OCI-LY7 (cell line): ENCODE measurements around the gene SMG1. TPM values are rescaled to one million over a fixed set of nuclear protein-coding genes. Genes with fewer than 3 reads are reported as not detected.
"Not testable (repeated sequence)": the region's sequence is repeated elsewhere in the genome, so short reads cannot be mapped to it uniquely, and the experiment has no call there.

Experiments used
- BruUV-seq: library from RNA; stranded (reverse); fragments of 400-500 nt; replicated peaks from 2 replicates; lab custom pipeline; 2021; lab: Mats Ljungman, UMichigan
- CTCF ChIA-PET: fragments of 300-600 bp; sonication (Branson Sonifier 250); formaldehyde crosslinking; loops from one replicate; lab custom pipeline; 2022; ENCODE audit warnings: antibody characterized with exemption; ENCODE audit not compliant: unreplicated experiment; lab: Charles Lee
- POLR2A ChIA-PET: fragments of 300-600 bp; sonication (Branson Sonifier 250); formaldehyde crosslinking; loops from one replicate; lab custom pipeline; 2022; ENCODE audit warnings: antibody characterized with exemption; lab: Charles Lee
- DNase-seq: peaks from one replicate; pipeline ENCODE4 v3.0.0-alpha.2; 2015; ENCODE audit warnings: low spot score
- H2AFZ ChIP-seq: fragments of 200-600 bp; sonication (generic), shearing (Covaris generic); 2 replicates; pipeline ENCODE4 v1.6.1; 2014; ENCODE audit warnings: mild to moderate bottlenecking, antibody characterized with exemption, low read length, moderate library complexity
- H3K27ac ChIP-seq: fragments of 200-600 bp; sonication (generic); 2 replicates; pipeline ENCODE4 v1.5.1; 2014; ENCODE audit warnings: mixed run types, low read depth, mild to moderate bottlenecking, moderate library complexity, low read length, inconsistent platforms; ENCODE audit not compliant: poor library complexity, severe bottlenecking
- H3K36me3 ChIP-seq: fragments of 200-600 bp; sonication (generic); 2 replicates; pipeline ENCODE4 v1.6.1; 2014; ENCODE audit warnings: mild to moderate bottlenecking, antibody characterized with exemption, low read length, moderate library complexity, mixed read lengths; ENCODE audit not compliant: insufficient read depth
- H3K4me1 ChIP-seq: fragments of 200-600 bp; sonication (generic); 2 replicates; pipeline ENCODE4 v1.5.1; 2014; ENCODE audit warnings: mild to moderate bottlenecking, low read length; ENCODE audit not compliant: insufficient read depth, poor library complexity, severe bottlenecking
- H3K4me2 ChIP-seq: fragments of 200-600 bp; sonication (generic); 2 replicates; pipeline ENCODE4 v1.6.1; 2014; ENCODE audit warnings: mild to moderate bottlenecking, low read length
- H3K4me3 ChIP-seq: fragments of 200-600 bp; sonication (generic); 2 replicates; pipeline ENCODE4 v1.5.1; 2014; ENCODE audit warnings: mild to moderate bottlenecking, low read depth, low read length; ENCODE audit not compliant: poor library complexity, severe bottlenecking
- H3K79me2 ChIP-seq: fragments of 200-600 bp; sonication (generic); 2 replicates; pipeline ENCODE4 v1.6.1; 2016; ENCODE audit warnings: low read depth, mild to moderate bottlenecking, low read length, moderate library complexity, mixed read lengths; ENCODE audit not compliant: insufficient read depth
- H3K9me2 ChIP-seq: fragments of 200-600 bp; sonication (generic); 2 replicates; pipeline ENCODE4 v1.6.1; 2016; ENCODE audit warnings: mild to moderate bottlenecking, low read length, mixed read lengths; ENCODE audit not compliant: insufficient read depth
- H3K9me3 ChIP-seq: fragments of 200-600 bp; sonication (generic); 2 replicates; pipeline ENCODE4 v1.6.1; 2014; ENCODE audit warnings: mild to moderate bottlenecking, mixed run types, low read length, mixed read lengths
- H4K20me1 ChIP-seq: fragments of 200-600 bp; sonication (generic); 2 replicates; pipeline ENCODE4 v1.6.1; 2014; ENCODE audit warnings: mild to moderate bottlenecking, antibody characterized with exemption, low read length, moderate library complexity, mixed read lengths; ENCODE audit not compliant: insufficient read depth
- intact Hi-C: fragments of 100-400 bp; cut with micrococcal nuclease; formaldehyde crosslinking; loops from one replicate; pipeline ENCODE4 v1.10.0; 2022; ENCODE audit not compliant: unreplicated experiment
- total RNA-seq, 2 experiments: library from RNA; depleted of rRNA in 1 of 2; stranded (reverse); fragments of >200 nt in 1 of 2; shearing (Covaris generic) in 1 of 2; gene quantifications; 2 replicates each; pipeline ENCODE4 v1.2.3, GENCODE V29; 2014 to 2022

The SMG1 gene
- total RNA-seq, 2 experiments from 2014 or later: 106 to 199 TPM

GRCh38 chr16:18902044-18902443, 24.2 kb downstream of the SMG1 start:
- H3K9me2 ChIP-seq, CTCF ChIA-PET, H4K20me1 ChIP-seq, H3K9me3 ChIP-seq, BruUV-seq, DNase-seq, H2AFZ ChIP-seq, H3K36me3 ChIP-seq, intact Hi-C loops: not testable (repeated sequence)
- POLR2A ChIA-PET: interaction anchor here (0.5 to 1.1 kb wide), 2 partner anchors 46 kb away, joined by 3 read pairs; no protein-coding TSS in a partner anchor
- peak overlapping the region; percentile 81 for H3K27ac ChIP-seq
- peaks cover 69% of the 10 kb centered on the region for H3K4me1 ChIP-seq
- H3K4me3 ChIP-seq: peak overlapping the region; percentile 23
- H3K79me2 ChIP-seq: peaks cover 98% of the 10 kb centered on the region
- H3K4me2 ChIP-seq: peak overlapping the region; percentile 58

- H3K27ac ChIP-seq: peak overlapping the region; percentile 81
- peaks cover 10% of the 10 kb centered on the region for H3K36me3 ChIP-seq
- H3K9me2 ChIP-seq, H2AFZ ChIP-seq, CTCF ChIA-PET, BruUV-seq, H3K4me3 ChIP-seq, intact Hi-C loops, POLR2A ChIA-PET, H4K20me1 ChIP-seq, H3K9me3 ChIP-seq: not testable (repeated sequence)
- peaks cover 69% of the 10 kb centered on the region for H3K4me1 ChIP-seq
- peak; percentile 53 for DNase-seq
- peaks cover 98% of the 10 kb centered on the region for H3K79me2 ChIP-seq
- H3K4me2 ChIP-seq: peak overlapping the region; percentile 58
Measured at GRCh38 chr16:18901194-18901593, 25.0 kb downstream of the SMG1 start.

GRCh38 chr16:18884456-18884855, 41.8 kb downstream of the SMG1 start:
- POLR2A ChIA-PET, BruUV-seq, H2AFZ ChIP-seq, CTCF ChIA-PET, H3K4me1 ChIP-seq, H3K4me3 ChIP-seq, H3K9me2 ChIP-seq, H3K4me2 ChIP-seq, H3K27ac ChIP-seq, DNase-seq, H3K9me3 ChIP-seq, H4K20me1 ChIP-seq, intact Hi-C loops, H3K79me2 ChIP-seq: not testable (repeated sequence)
- H3K36me3 ChIP-seq: peaks cover 56% of the 10 kb centered on the region

GRCh38 chr16:18877734-18878133, 48.5 kb downstream of the SMG1 start:
- H3K36me3 ChIP-seq: peaks cover 79% of the 10 kb centered on the region
- H3K27ac ChIP-seq, POLR2A ChIA-PET, CTCF ChIA-PET, H3K9me3 ChIP-seq, BruUV-seq, H3K4me2 ChIP-seq, H4K20me1 ChIP-seq, H3K79me2 ChIP-seq, H3K9me2 ChIP-seq, DNase-seq, H3K4me3 ChIP-seq, H3K4me1 ChIP-seq, H2AFZ ChIP-seq, intact Hi-C loops: not testable (repeated sequence)

GRCh38 chr16:18877259-18877658, 48.9 kb downstream of the SMG1 start:
- H3K4me2 ChIP-seq, H3K27ac ChIP-seq, H3K9me3 ChIP-seq, H3K9me2 ChIP-seq, POLR2A ChIA-PET, H4K20me1 ChIP-seq, intact Hi-C loops, H3K4me3 ChIP-seq, H3K4me1 ChIP-seq, DNase-seq, H2AFZ ChIP-seq, H3K79me2 ChIP-seq, CTCF ChIA-PET, BruUV-seq: not testable (repeated sequence)
- H3K36me3 ChIP-seq: peaks cover 80% of the 10 kb centered on the region

GRCh38 chr16:18876301-18876700, 49.9 kb downstream of the SMG1 start:
- not testable (repeated sequence) for BruUV-seq

More at GRCh38 chr16:18876301-18876700, 49.9 kb downstream of the SMG1 start:
- H3K9me3 ChIP-seq, H2AFZ ChIP-seq, H3K27ac ChIP-seq, intact Hi-C loops, H3K4me1 ChIP-seq, H3K9me2 ChIP-seq, H4K20me1 ChIP-seq, H3K79me2 ChIP-seq, H3K4me2 ChIP-seq, DNase-seq, H3K4me3 ChIP-seq, POLR2A ChIA-PET, CTCF ChIA-PET: not testable (repeated sequence)
- H3K36me3 ChIP-seq: peaks cover 78% of the 10 kb centered on the region
